Fibroblast of lung (primary cell): ENCODE data around the gene ERAP2.
"Not testable (repeated sequence)": the region's sequence is repeated elsewhere in the genome, so short reads cannot be mapped to it uniquely, and the experiment has no call there.

Experiments
- EZH2 ChIP-seq: IDR thresholded peaks from 2 replicates; pipeline ENCODE4 v1.5.1; 2012; ENCODE audit warnings: low read length, control low read depth, mild to moderate bottlenecking; ENCODE audit errors: missing control alignments
- TF ChIP-seq, protein P1 (sequence below), 2 donors: IDR thresholded peaks in 1 of 2; conservative IDR thresholded peaks in 1 of 2; 1 replicate in 1 of 2; 2 replicates in 1 of 2; pipeline ENCODE4 v1.5.1; 2011 to 2012; ENCODE audit warnings: low read length in 2 of 2, control low read depth in 1 of 2, inconsistent platforms in 1 of 2, low read depth in 1 of 2, mild to moderate bottlenecking in 1 of 2

DNA sequence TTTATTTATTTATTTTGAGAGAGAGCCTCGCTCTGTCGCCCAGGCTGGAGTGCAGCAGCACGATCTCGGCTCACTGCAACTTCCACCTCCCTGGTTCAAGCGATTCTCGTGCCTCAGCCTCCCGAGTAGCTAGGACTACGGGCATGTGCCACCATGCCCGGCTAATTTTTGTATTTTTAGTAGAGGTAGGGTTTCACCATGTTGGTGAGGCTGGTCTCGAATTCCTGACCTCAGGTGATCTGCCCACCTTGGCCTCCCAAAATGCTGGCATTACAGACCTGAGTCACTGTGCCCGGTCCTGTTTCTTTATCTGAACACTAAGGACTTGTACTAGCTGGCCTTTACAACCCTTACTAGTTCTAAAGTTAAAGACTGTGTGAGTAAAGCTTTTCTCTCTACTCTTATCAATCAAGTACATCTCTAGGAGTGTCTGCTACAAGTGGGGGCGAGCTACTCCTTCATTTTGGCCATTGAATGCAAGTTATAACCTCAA is 723 bp downstream of the ERAP2 start:
- not testable (repeated sequence) for TF ChIP-seq EZH2
- TF ChIP-seq, protein P1, sequence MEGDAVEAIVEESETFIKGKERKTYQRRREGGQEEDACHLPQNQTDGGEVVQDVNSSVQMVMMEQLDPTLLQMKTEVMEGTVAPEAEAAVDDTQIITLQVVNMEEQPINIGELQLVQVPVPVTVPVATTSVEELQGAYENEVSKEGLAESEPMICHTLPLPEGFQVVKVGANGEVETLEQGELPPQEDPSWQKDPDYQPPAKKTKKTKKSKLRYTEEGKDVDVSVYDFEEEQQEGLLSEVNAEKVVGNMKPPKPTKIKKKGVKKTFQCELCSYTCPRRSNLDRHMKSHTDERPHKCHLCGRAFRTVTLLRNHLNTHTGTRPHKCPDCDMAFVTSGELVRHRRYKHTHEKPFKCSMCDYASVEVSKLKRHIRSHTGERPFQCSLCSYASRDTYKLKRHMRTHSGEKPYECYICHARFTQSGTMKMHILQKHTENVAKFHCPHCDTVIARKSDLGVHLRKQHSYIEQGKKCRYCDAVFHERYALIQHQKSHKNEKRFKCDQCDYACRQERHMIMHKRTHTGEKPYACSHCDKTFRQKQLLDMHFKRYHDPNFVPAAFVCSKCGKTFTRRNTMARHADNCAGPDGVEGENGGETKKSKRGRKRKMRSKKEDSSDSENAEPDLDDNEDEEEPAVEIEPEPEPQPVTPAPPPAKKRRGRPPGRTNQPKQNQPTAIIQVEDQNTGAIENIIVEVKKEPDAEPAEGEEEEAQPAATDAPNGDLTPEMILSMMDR (conservative IDR thresholded peaks at IDR 0.05 in 1 of 2, IDR thresholded peaks at IDR 0.05 in 1 of 2; ENCODE audit: low read depth in 1 of 2, low read length in 2 of 2): not testable (repeated sequence)
